HG03095 (cell line): Measurements from ENCODE around the gene SEBOX.
A peak's percentile ranks its signal among the peaks of the same experiment; 100 is the strongest.

Source experiments
- ATAC-seq: cut with Tn5 transposase; IDR thresholded peaks from one replicate; pipeline ENCODE4 v1.9.1; 2021; ENCODE audit warnings: moderate library complexity; ENCODE audit not compliant: unreplicated experiment

The SEBOX gene, protein sequence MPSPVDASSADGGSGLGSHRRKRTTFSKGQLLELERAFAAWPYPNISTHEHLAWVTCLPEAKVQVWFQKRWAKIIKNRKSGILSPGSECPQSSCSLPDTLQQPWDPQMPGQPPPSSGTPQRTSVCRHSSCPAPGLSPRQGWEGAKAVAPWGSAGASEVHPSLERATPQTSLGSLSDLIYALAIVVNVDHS

DNA sequence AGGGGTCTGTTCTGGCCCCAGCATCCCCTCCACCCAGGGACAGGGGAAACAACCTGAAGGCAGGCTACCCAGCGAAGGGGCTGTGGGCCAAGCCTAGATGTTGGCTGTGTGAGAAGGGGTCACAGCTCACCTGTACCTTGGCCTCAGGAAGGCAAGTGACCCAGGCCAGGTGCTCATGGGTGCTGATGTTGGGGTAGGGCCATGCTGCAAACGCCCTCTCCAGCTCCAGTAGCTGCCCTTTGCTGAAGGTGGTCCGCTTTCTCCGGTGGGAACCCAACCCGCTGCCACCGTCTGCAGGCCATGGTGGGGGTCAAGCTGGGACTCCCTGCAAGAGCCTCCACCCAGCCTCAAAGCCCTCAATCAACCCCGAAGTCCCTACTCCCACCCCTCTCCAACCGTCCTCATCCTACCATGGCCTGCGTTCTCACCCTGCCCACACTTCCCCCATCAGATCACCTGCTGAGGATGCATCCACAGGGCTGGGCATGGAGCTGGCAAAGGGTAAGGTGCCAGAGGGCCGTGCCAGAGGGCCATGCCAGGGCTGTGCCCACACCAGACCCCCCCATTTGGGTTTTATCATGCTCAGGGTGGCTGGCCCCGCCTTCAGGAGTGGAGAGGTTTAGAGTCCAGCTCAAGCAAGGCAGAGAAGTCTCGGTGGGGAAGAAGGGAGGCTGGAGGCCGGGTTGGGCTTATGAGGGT is at the start of gene SEBOX:
SEBOX (minus strand) TSS at position 535 of the 699 bp plus-strand sequence; CDS start at position 487, 48 bp downstream.
- no peak for ATAC-seq

DNA sequence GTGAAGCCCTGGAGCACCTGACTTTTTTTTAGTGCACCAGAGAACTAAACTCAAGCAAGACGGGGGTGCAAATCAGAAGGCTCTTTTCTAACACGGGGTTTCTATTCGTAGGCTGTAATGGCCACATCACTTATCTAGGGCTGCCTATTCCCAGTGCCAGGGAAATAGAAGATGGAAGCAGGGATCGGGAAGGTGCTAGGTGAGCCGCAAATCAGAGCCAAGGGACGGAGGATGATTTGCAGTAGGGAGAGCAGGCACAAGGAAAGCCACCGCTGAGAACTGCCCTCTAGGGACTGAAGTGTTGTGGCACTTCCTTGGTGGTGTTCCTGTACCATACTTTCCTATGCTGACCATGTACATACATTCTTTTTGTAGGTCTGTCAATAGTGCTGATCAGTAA is 48.8 kb upstream of the SEBOX start:
- ATAC-seq, result no peak

DNA sequence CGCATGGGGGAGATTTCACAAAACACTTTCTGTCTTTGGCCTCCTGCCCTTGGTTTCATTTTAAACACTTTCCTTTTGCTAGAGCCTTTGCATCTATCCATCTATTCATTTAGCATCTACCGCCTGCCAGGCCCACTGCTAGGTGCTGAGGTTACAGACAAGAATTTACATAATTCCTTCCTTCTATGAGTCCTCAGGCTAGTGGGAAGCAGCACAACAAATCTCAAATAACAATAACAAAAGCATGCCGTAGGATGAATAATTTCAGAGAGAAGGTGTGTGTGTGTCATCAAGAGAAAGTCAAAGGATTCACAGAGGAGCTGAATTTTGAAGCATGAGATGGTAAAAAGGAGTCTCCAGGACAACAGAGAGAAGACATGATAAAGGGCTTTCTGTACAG is 47.1 kb upstream of the SEBOX start:
- ATAC-seq, result no peak

DNA sequence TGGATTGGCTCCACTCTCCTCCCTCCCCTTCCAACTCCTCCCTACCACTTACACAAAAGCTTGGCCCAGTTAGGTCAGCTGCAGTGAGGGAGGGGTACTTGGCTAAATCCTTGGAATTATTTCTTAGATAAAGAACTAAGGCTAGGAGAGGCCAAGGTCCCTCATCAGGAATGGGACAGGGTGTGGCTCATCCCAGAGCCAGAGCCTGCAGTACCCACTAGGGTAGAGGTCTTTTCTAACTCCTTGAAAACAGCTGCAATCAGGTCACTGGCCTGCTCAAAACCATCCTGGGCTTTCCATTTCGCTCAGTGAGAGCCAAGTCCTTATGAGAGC is 42.9 kb upstream of the SEBOX start:
- ATAC-seq, result no peak

DNA sequence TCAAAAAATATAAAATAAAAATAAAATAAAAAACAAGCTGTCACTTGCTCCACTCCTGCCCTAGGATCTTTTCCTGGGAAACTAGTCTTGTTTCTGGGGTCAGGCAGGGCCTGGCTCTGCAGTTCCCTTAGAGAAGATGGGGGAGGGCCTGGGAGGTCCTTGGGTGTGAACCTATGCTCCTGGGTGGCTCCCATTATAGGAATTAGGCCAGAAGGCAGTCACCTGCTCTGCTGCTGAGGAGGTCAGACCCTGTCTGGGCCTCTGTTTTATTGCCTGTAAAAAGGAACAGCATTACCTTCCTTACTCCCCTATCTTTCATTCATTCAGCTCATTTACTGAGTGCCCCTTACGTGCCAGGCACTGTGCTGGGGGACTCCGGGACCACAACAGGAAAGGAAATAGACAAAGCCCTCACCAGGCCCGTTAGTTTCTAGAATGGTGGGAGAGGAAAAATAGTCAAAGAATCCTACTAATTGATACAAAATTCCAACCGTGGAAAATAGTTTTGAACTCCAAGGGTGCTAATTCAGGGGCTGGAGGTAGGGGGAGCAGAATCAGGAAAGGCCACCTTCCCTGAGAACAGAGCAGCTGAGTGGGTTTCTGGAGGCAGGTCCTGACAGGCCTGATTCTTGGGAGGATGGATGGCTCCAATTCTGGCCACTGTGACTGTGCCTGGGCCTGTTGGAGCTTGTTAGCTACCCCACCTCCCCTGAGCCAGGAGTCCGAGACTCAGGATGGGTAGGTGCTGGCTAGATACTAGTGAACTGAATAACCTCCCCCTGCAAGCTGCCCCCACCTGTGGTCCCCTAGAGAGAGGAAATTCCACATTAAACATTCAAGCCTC is 42.4 kb upstream of the SEBOX start:
- ATAC-seq, result no peak

DNA sequence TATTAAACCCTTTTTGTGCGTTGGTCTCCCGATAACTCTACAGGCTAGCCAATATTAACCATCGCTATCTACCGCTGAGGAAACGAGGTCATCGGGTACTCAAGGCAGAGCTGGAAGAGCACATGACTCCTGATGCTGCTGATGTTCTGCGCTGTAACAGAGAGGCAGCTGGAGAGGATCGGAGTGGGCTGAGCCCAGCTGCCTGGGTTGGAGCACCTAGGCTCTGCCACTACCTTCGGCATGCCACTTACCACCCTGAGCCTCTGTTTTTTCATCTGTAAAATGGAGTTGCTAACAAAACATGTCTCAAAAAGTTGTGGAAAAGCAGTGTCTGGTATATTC is 41.4 kb upstream of the SEBOX start:
- no peak for ATAC-seq

DNA sequence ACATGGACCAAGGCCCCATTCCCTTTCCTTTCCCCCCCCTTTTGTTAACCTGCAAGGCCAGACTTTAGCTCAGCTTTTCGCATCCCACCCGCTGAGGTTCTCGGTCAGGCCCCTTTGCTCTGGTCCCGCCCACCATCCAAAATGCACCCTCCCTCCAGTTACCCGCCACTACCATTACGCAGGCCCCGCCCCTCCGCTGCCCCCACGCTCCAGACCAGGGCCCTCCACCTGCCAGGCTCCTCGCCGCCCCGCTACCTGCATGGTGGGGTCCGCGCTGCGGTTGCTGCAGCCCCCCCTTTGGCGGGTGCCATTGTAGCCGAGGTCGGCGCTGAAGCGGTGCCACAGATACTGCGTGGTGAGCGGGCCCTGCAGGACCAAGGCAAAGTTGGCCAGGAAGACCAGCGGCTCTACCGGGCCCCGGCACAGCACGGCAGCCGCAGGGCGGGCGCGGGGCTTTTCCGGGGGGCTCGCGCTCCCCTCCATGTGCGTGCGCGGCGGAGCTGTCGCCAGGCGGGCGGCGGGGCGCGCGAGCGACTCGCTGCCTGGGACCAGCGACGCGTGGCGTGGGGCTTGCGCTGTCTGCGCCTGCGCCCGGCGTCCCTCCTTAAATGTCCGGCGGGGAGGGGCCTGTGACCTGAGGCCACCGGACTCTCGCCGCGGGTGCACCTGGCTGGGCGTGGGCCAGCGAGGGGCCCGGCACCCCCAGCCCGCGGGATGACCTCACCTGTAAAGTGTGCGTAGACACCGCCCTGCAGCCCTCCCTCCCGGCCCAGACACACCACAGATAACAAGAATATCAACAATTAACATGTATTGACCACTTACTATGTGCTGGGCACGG is 40.9 kb upstream of the SEBOX start, which contains the start of gene SLC46A1:
SLC46A1 (minus strand) TSS at position 581 of the 841 bp plus-strand sequence; CDS start at position 483, 98 bp downstream.
- ATAC-seq, result peak; percentile 68

DNA sequence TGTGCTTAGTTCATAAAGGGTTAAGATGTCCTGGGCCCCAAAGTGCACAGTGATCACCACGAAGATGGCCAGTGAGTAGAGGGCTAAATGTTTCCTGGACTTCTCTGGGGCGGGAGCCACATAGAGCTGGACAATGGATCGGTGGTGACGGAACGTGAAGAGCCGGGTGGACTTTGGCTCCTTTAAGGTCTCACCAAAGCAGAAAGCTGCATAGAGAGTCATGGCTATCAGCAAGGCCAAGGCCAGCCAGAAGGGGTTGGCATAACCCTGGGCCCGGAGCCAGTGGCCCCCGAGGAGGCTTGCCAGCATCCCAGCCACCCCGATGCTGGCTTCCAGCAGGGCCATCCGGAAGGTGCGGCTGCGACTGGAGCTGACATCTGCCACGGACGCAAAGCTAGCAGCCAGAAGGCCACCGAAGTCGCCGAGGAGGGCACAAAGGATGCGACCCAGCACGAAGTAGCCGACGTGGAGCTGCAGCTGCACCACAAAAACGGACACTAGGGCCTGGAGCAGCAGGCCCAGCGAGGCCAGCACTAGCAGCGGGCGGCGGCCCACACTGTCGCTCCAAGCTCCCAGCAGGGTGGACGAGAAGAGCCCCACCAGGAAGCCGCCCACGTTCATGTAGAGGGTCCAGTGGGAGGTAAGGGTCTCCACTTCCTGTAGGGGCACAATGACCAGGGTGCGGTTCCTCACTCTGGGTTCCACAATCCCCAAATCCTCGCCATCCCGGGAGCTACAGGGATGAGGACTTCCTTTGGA is 40.0 kb upstream of the SEBOX start:
- ATAC-seq, result no peak

DNA sequence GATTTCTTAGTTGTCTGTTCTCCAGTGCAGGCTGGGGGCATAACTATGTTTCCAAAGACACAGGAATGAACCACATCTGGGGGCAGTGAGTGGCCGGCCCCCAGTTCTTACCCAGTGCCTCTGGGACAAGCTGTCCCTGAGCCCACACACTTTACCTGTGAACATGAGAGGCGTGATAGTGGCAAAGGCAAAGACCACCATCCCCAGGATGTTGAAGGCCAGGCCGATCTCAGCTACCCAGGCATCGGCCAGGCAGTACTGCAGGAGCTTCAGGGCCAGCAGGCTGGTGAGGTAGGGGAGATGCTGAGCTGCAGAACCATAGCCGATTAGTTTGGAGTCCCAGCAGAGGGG is 39.4 kb upstream of the SEBOX start:
- no peak for ATAC-seq

DNA sequence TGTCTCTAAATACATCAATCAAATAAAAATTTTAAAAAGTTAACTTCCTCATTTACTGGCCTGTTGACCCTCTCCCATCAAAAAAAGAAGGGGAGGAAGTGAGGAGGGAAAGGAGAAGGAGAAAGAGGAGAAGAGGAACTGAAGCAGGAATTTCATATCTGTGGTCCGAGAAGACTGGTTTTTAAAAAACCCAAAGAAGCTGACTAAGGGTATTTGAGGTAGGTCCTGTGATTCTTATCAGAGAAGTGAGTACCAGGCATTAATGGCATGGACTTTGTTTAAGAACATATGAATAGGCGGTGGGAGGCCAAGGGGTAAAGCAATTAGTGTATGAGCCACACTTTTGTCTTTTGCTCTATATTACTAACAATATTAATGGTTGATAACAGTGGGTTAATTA is 39.0 kb upstream of the SEBOX start:
- no peak for ATAC-seq

DNA sequence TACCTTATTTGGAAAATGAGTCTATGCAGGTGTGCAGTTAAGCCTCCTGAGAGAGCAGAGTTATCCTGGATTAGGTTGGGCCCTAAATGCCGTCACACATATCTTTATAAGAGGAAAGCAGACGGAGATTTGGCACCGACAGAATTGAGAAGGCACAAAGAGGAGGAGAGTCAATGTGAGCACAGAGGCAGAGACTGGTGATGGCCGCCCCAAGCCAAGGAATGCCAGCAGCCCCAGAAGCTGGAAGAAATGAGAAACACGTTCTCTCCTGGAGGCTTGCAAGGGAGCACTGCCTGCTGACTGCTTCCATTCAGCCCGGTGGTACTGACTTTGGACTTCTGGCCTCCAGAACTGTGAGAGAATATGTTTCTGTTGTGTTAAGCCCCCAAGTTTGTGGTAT is 37.8 kb upstream of the SEBOX start:
- ATAC-seq, result no peak

DNA sequence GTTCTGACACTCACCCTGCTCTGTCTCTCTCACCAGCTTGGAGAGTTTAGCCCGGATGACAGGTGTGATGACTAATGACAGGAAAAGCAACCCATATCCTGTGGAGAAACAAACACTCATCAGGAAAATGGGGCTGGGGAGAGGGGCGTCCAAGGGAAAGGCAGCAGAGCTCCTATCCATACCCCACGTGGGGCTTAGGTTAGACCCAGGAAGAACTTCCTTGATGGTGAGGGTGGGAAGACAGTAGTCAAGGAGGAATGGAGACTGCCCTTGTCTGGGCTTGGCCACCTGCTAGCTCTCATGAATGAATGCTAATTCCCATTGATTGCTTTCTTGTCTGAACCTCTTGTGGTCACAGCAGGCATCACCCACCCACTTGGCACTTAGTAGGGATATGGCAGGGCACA is 37.2 kb upstream of the SEBOX start:
- no peak for ATAC-seq

DNA sequence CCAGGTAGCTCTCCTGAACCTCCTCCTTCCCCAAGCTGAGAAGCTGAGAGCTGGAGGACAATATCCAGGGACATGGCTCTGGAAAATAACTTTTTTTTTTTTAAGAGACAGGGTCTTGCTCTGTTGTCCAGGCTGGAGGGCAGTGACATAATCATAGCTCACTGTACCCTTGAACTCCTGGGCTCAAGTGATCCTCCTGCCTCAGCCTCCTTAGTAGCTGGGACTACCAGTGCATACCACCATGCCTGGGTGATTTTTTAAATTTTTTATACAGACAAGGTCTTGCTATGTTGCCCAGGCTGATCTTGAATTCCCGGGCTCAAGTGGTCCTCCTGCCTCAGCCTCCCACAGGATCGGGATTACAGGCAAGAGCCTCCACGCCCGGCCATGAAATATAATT is 34.8 kb upstream of the SEBOX start:
- ATAC-seq, result no peak

DNA sequence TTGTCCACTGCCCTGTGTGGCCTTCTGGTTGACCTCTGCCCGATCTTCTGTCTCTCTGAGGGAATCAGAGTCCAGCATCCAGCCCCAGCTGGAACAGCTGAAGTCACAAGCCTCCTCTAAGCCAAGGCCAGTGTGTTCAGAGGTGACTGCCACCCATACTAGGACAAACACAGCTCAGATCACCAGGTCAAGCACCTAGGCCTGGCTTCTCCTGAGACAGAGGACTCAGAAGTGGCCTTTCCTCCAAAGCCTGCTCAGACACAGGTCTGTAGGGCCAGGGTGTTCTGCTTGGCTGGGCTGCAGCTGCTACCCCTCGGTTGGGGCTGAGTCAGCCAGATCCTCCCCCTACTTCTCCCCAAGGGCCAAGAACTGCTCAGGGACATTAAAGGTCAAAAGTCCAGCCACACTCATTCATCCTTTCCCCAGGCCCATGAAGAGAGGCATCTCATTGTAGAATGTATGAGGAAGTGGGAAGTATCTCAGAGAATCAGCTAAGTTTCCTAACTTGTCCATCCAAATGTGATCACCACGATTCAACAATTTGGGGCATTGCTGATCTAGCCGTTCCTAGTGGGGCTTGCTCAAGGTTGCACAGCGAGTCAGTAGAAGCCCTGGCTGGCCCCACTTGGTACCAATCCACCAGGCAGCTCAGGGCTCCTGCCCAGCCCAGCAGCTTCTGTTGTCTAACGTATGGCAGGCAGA is 33.4 kb upstream of the SEBOX start:
- no peak for ATAC-seq

DNA sequence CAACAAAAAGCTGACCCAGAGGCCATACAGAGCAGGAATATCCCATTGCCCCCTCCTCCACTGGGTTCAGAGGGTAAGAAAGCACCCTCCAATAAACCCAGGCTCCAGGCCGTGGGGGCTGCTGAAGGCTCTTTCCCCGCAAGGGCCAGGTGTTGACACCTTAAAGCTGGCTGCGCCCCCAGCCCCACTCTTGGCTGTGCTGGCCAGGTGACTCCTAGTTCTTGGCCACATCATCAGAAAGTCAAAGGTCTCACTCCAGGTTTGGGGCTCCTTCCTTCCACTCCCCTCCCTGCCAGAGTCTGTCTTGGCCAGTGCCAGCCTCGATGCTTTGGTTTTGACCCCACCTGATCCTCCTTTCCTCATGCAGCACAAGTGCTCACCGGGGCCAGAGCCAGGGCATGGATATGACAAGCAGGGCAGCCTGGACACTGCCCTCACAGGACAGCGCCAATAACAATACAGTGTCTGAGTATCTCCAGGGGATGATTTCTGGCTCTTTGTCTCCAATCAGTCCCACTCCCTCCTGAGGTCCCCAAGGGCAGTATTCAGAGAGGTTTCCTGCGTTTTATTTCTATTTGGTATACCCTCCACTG is 32.8 kb upstream of the SEBOX start:
- ATAC-seq, result no peak

DNA sequence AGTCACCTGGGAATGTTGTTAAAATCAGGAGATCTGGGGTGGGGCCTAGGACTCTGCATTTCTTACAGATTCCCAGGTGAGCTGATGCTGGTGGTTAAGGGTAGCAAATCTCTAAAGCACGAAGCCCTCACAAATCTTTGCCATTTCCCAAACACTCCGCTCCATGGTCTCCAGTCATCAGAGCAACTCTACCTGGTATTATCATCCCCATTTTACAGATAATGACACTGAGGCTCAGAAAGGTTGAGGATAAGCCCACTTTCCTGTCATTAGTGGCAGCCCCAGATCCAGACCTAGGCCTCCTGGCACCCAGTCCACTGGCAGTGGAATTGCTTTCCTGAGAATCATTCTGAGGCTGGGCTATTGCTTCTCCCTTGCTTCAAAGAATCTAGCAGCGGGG is 32.3 kb upstream of the SEBOX start:
- ATAC-seq, result no peak

DNA sequence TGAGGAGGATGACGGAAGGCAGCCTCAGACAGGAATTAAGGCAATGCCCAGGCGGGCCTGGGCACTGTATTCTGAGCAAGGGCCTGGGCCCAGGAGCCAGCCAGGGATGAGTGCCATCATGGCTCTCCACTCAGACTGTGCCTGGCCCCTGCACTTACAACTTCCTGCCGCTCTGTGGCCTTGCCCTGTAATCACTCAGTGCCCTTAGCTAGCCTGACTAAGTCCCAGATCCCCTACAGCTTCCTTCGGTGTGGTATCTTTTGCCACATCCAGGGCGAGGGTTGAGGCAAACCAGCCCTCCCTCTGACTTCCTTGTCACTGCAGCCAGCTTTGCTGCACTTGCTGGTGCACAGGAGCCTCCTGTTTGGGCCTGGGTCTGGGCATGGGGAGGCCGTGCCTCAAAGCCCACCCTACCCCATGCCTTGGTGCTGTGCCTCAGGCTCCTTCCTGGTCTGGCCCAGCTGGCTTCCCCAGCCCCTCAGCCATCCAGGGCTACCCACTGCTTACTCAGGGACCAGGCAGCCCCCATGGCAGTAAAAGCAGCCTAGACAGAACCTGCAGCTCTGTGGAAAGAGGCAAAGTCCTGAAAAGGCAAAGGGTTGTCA is 31.7 kb upstream of the SEBOX start:
- ATAC-seq, result no peak

DNA sequence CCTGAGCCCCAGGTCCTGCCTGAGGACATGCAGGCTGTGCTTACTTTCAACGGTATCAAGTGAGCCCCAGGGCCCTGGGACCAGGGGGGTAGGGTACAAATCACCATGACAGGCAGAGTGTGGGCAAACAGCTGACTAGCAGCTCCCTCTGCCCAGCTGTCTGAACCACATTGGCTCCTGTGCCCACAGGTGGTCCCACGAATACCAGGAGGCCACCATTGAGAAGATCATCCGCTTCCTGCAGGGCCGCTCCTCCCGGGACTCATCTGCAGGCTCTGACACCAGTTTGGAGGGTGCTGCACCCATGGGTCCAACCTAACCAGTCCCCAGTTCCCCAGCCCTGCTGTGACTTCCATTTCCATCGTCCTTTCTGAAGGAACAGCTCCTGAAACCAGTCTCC is 31.0 kb upstream of the SEBOX start:
- ATAC-seq, result no peak

DNA sequence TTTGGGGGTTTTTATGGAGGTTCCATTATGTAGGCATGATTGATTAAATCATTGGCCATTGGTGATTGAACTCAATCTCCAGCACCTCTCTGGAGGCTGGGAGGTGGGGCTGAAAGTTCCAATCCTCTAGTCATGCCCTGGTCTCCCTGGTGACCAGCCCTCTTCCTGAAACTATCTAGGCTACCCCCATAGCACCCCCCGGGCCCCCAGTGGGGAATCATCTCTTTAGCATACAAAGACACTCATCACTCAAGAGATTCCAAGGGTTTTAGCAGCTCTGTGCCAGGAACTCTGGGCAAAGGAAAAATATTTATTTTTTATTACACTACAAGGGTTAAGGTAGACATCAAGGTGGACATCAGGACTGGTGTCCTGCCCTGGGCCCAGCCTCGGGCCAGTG is 30.4 kb upstream of the SEBOX start:
- ATAC-seq, result no peak
